Fibroblast of villous mesenchyme (primary cell): ENCODE measurements around the gene TMEM237. TPM values are rescaled to one million over a fixed set of nuclear protein-coding genes. Genes with fewer than 3 reads are reported as not detected.

Source experiments
- DNase-seq: peaks from one replicate; pipeline ENCODE4 v3.0.0-alpha.2; 2010; ENCODE audit warnings: low read depth
- H3K4me3 ChIP-seq: 2 replicates; pipeline ENCODE4 v1.5.1; 2011; ENCODE audit warnings: low read depth, mild to moderate bottlenecking, low read length
- total RNA-seq: library from RNA; depleted of rRNA; stranded (reverse); fragments of >200 nt; gene quantifications from 2 replicates; pipeline ENCODE4 v1.2.3, GENCODE V29; 2012
- TF ChIP-seq, protein P1 (sequence below): IDR thresholded peaks from 2 replicates; pipeline ENCODE4 v1.5.1; 2012; ENCODE audit warnings: low read depth, mild to moderate bottlenecking, low read length; ENCODE audit not compliant: insufficient read depth

Gene TMEM237
- 47.0 and 76.9 TPM in 2 replicates for total RNA-seq

DNA sequence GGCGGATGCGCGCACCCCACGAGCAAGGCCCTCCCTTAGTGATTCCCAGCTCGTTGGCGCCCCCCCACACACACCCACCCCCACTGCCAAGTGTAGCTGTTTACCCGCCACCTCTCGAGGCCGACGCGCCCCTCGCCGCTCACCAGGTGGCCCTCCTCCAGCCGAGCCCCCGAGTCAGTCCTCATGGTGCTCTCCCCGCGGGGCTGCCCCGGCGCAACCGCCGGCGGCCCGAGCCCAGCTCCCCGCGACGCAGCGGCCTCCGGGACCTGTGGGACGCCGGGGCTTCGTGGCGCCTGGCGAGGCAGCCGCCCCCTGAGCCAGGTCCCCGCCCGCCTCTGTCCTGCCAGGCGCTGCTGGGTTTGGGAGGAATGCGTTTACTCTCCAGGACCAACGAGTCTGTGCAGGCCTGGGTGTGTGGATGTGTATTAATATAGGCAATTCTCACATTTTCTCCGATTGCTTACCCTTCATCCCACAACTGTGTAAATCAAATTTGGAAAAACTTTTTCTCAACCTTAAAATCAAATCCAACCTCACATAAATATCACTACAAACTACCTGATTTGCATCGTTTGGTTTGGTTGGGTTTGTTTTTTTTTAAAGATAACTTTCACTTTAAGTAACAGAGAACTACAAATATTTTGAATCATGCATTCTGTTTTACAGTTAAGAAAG lies at the start of gene TMEM237:
TSS of gene TMEM237 (minus strand) at position 288 of the 675 bp plus-strand sequence. CDS start at position 185, 103 bp downstream.
- H3K4me3 ChIP-seq: peak within 1 kb of the TSS; percentile 96
- TF ChIP-seq, protein P1, sequence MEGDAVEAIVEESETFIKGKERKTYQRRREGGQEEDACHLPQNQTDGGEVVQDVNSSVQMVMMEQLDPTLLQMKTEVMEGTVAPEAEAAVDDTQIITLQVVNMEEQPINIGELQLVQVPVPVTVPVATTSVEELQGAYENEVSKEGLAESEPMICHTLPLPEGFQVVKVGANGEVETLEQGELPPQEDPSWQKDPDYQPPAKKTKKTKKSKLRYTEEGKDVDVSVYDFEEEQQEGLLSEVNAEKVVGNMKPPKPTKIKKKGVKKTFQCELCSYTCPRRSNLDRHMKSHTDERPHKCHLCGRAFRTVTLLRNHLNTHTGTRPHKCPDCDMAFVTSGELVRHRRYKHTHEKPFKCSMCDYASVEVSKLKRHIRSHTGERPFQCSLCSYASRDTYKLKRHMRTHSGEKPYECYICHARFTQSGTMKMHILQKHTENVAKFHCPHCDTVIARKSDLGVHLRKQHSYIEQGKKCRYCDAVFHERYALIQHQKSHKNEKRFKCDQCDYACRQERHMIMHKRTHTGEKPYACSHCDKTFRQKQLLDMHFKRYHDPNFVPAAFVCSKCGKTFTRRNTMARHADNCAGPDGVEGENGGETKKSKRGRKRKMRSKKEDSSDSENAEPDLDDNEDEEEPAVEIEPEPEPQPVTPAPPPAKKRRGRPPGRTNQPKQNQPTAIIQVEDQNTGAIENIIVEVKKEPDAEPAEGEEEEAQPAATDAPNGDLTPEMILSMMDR: no peak
- peak; percentile 11 for DNase-seq

- TF ChIP-seq, protein P1: no peak
Measured at GRCh38 chr2:201685156-201685555, 41.9 kb upstream of the TMEM237 start.

DNA sequence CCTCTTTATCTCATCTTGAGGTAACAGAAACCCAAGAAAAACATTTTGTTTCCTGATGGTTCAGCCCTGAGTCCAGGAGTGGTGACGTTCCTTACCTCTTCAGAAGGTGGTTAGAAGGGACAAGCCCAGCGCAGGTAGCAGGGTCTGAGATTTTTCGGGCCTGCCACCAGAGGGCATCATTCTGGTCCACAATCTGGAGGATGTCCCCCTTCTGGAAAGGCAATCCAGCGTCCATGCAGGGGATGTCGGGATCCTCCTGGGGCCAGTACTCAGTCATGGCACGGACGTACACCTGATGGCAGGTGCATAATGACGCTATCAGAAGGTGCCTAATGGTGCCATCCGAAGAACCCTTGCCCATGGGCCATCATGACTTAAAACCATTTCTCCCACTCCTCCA lies 37.4 kb upstream of the TMEM237 start:
- TF ChIP-seq, protein P1: peak; percentile 54
- H3K4me3 ChIP-seq: no peak overlapping the region
- no peak for DNase-seq

More at GRCh38 chr2:201685156-201685555, 41.9 kb upstream of the TMEM237 start:
- DNase-seq: no peak
- H3K4me3 ChIP-seq: no peak overlapping the region

- H3K4me3 ChIP-seq: no peak overlapping the region
- TF ChIP-seq, protein P1: no peak
- DNase-seq: no peak
Measured at GRCh38 chr2:201678401-201678800, 35.1 kb upstream of the TMEM237 start.

- TF ChIP-seq, protein P1: no peak
- H3K4me3 ChIP-seq: no peak overlapping the region
- no peak for DNase-seq
Measured at GRCh38 chr2:201675454-201675853, 32.2 kb upstream of the TMEM237 start.

DNA sequence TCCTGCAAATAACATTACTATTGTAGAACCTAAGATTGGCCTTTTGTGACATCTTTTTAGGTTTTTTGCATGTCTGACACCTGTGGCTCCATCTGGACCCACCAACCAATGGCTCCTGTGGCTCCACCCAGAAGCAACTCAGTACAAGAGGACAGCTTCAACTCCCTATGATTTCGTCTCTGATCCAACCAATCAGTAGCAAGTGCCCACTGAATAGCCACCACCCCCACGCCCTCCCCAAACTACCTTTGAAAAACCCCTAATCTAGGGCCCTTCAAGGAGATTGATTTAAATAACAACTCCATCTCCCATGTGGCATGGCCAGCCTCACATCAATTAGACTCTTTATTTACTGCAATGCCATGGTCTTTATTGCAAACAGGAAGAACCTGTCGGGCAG lies 31.5 kb upstream of the TMEM237 start:
- H3K4me3 ChIP-seq: no peak overlapping the region
- TF ChIP-seq, protein P1: no peak
- DNase-seq: no peak

- no peak for DNase-seq
- TF ChIP-seq, protein P1: no peak
- H3K4me3 ChIP-seq: no peak overlapping the region
Measured at GRCh38 chr2:201674298-201674697, 31.0 kb upstream of the TMEM237 start.
